Cardiac septum (tissue), 1 donor: ENCODE results near the gene ZNG1C. TPM values are rescaled to one million over a fixed set of nuclear protein-coding genes. Genes with fewer than 3 reads are reported as not detected.
"Not testable (repeated sequence)": the region's sequence is repeated elsewhere in the genome, so short reads cannot be mapped to it uniquely, and the experiment has no call there.

Source experiments
- DNase-seq: peaks from one replicate; pipeline ENCODE4 v3.0.0-alpha.2; 2020; ENCODE audit warnings: low spot score
- intact Hi-C: fragments of 100-400 bp; cut with DNase I; formaldehyde crosslinking; loops from one replicate; pipeline ENCODE4 v1.14.0; 2022
- long read RNA-seq: library from polyadenylated mRNA; unstranded; transcript quantifications from one replicate; pipeline ENCODE4 v2.0.0, GENCODE V29; 2021
- total RNA-seq: library from RNA; stranded (reverse); fragmentation: NEBNext Ultra II Directional; extraction: Animal tissue kit (Norgen Biotek cat#: 25700); gene quantifications from one replicate; pipeline ENCODE4 v1.2.1, GENCODE V29; 2021
- donor health status: DM: no; HTN: no; CAD: no.

The ZNG1C gene
- 14.0 TPM for total RNA-seq
- long read RNA-seq, transcript CBWD3-206 (3 exons, 1,736 nt) = major isoform, 9 of 13 reads
- long read RNA-seq, partial matches to known transcripts = 0 of 13 reads
- long read RNA-seq, other reads (novel, unspliced or antisense) = 4 of 13 reads

GRCh38 chr9:68241683-68242082 lies at the start of gene ZNG1C:
Gene ZNG1C (plus strand): TSS chr9:68241983. CDS start chr9:68242032, 49 bp downstream.
- DNase-seq, intact Hi-C loops: not testable (repeated sequence)

GRCh38 chr9:68242437-68242836 lies 654 bp downstream of the ZNG1C start:
- intact Hi-C loops, DNase-seq: not testable (repeated sequence)

- DNase-seq, intact Hi-C loops: not testable (repeated sequence)
These were observed 39.3 kb downstream of the ZNG1C start for GRCh38 chr9:68281041-68281440.

GRCh38 chr9:68302567-68302966 lies 60.8 kb downstream of the ZNG1C start, which contains the start of gene FOXD4L3:
Gene FOXD4L3 (plus strand): TSS chr9:68302867. CDS start chr9:68302952, 85 bp downstream.
- intact Hi-C loops, DNase-seq: not testable (repeated sequence)

GRCh38 chr9:68303771-68304170 lies 62.0 kb downstream of the ZNG1C start:
- DNase-seq, intact Hi-C loops: not testable (repeated sequence)

GRCh38 chr9:68304212-68304611 lies 62.4 kb downstream of the ZNG1C start:
- intact Hi-C loops, DNase-seq: not testable (repeated sequence)

GRCh38 chr9:68304777-68305176 lies 63.0 kb downstream of the ZNG1C start:
- intact Hi-C loops, DNase-seq: not testable (repeated sequence)

GRCh38 chr9:68305680-68306285 lies 64.0 kb downstream of the ZNG1C start:
- intact Hi-C loops, DNase-seq: not testable (repeated sequence)

GRCh38 chr9:68306391-68306964 lies 64.7 kb downstream of the ZNG1C start:
- intact Hi-C loops = not testable (repeated sequence)

GRCh38 chr9:68307127-68307526 lies 65.3 kb downstream of the ZNG1C start:
- DNase-seq, intact Hi-C loops: not testable (repeated sequence)

More at GRCh38 chr9:68306391-68306964, 64.7 kb downstream of the ZNG1C start:
- not testable (repeated sequence) for DNase-seq

GRCh38 chr9:68307654-68308053 lies 65.9 kb downstream of the ZNG1C start:
- intact Hi-C loops, DNase-seq: not testable (repeated sequence)

- DNase-seq = not testable (repeated sequence)
These were observed 69.4 kb downstream of the ZNG1C start for GRCh38 chr9:68311208-68311607.

GRCh38 chr9:68318209-68318608 lies 76.4 kb downstream of the ZNG1C start:
- intact Hi-C loops, DNase-seq: not testable (repeated sequence)

More at GRCh38 chr9:68311208-68311607, 69.4 kb downstream of the ZNG1C start:
- intact Hi-C loops = not testable (repeated sequence)

- intact Hi-C loops, DNase-seq: not testable (repeated sequence)
These were observed 82.0 kb downstream of the ZNG1C start for GRCh38 chr9:68323749-68324148.

GRCh38 chr9:68324518-68324917 lies 82.7 kb downstream of the ZNG1C start:
- intact Hi-C loops, DNase-seq: not testable (repeated sequence)

GRCh38 chr9:68329106-68329505 lies 87.3 kb downstream of the ZNG1C start:
- DNase-seq, intact Hi-C loops: not testable (repeated sequence)

- intact Hi-C loops, DNase-seq: not testable (repeated sequence)
These were observed 88.9 kb downstream of the ZNG1C start for GRCh38 chr9:68330531-68331173.

- DNase-seq, intact Hi-C loops: not testable (repeated sequence)
These were observed 90.3 kb downstream of the ZNG1C start for GRCh38 chr9:68332122-68332521.

GRCh38 chr9:68335935-68336334 lies 94.2 kb downstream of the ZNG1C start:
- DNase-seq, intact Hi-C loops: not testable (repeated sequence)
